HL-60 (cell line): Measurements from ENCODE around the gene POLN.

ENCODE experiments used
- DNase-seq, 2 experiments: peaks; one replicate each; pipeline ENCODE4 v3.0.0-alpha.2; 2010 to 2020; ENCODE audit warnings: low read depth in 1 of 2, low spot score in 1 of 2
- H3K27ac ChIP-seq: fragments of 250-450 bp; sonication (Bioruptor Pico); replicated peaks from 2 replicates; pipeline ENCODE4 v1.5.1; 2020; ENCODE audit warnings: mild to moderate bottlenecking, moderate library complexity
- H3K27me3 ChIP-seq: fragments of 250-450 bp; sonication (Bioruptor Pico); 2 replicates; pipeline ENCODE4 v1.5.1; 2021; ENCODE audit warnings: mild to moderate bottlenecking, moderate library complexity; ENCODE audit not compliant: insufficient read depth, poor library complexity, severe bottlenecking
- H3K4me3 ChIP-seq: replicated peaks from 2 replicates; pipeline ENCODE4 v1.5.1; 2011; ENCODE audit warnings: mild to moderate bottlenecking, control low read depth, low read length; ENCODE audit not compliant: insufficient read depth
- CTCF ChIP-seq: IDR thresholded peaks from one replicate; pipeline ENCODE4 v1.5.1; 2011; ENCODE audit warnings: low read length, control low read depth, inconsistent platforms; ENCODE audit not compliant: insufficient read depth
- GABPA ChIP-seq: IDR thresholded peaks from 2 replicates; pipeline ENCODE4 v1.6.1; 2012; ENCODE audit warnings: low read depth
- POLR2AphosphoS5 ChIP-seq: IDR thresholded peaks from 2 replicates; pipeline ENCODE4 v1.6.1; 2012; ENCODE audit warnings: low read depth
- REST ChIP-seq: IDR thresholded peaks from 2 replicates; pipeline ENCODE4 v1.6.1; 2012; ENCODE audit warnings: low read depth; ENCODE audit not compliant: insufficient replicate concordance
- SPI1 ChIP-seq: IDR thresholded peaks from 2 replicates; pipeline ENCODE4 v1.6.1; 2012; ENCODE audit warnings: low read depth, mild to moderate bottlenecking, borderline replicate concordance

POLN gene

GRCh38 chr4:2286904-2287593, 45.1 kb upstream of the POLN start:
- Histone ChIP-seq H3K27me3 (no peaks in the 10 kb centered on the region), H3K27ac (no peak overlapping the region), H3K4me3 (no peak overlapping the region)
- TF ChIP-seq REST (no peak), POLR2AphosphoS5 (no peak), SPI1 (no peak)
- DNase-seq: no peak

GRCh38 chr4:2285613-2286381, 43.9 kb upstream of the POLN start:
- Histone ChIP-seq H3K27me3 (no peaks in the 10 kb centered on the region), H3K27ac (no peak overlapping the region), H3K4me3 (no peak overlapping the region)
- TF ChIP-seq SPI1 (no peak), POLR2AphosphoS5 (no peak), GABPA (no peak), CTCF (no peak), REST (no peak)
- DNase-seq: no peak

DNA sequence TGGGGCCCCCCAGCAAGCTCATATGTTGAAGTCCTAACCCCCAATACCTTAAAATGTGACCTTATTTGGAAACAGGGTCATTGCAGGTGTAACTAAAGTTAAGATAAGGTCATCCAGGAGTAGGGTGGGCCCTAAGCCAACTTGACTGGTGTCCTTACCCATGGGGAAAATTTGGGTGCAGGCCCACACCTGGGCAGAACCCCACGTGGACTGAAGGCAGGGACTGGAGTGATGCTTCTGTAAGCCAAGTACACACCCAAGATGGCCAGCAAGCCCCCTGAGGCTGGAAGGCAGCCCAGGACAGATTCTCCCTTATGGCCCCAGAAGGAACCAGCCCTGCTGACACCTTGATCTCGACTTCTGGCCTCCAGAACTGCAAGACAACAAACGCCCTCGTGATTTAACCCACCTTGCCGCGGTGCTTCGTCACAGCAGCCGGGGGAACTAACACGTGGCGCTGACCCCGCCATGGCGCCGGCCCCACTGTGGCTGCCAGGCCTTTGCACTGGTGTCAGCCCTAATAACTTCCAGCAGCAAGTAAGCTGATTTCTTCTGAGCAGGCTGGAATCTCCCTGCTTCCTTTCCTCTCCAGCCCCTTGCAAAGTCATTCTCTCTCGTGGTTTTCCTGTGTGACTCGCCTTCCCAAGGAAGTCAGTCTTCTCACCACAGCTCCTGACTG, 43.2 kb upstream of the POLN start:
- TF ChIP-seq POLR2AphosphoS5: no peak
- no peak for TF ChIP-seq REST
- no peak for TF ChIP-seq SPI1
- no peak for TF ChIP-seq CTCF
- TF ChIP-seq GABPA: no peak
- DNase-seq: no peak
- Histone ChIP-seq H3K27me3 (no peaks in the 10 kb centered on the region), H3K27ac (no peak overlapping the region), H3K4me3 (no peak overlapping the region)
